GM19240 (cell line): ENCODE results near the gene NDFIP2.

Experiments used
- DNase-seq: peaks from one replicate; pipeline ENCODE4 v3.0.0; 2011; ENCODE audit warnings: low spot score; ENCODE audit not compliant: insufficient read length

NDFIP2 gene

DNA sequence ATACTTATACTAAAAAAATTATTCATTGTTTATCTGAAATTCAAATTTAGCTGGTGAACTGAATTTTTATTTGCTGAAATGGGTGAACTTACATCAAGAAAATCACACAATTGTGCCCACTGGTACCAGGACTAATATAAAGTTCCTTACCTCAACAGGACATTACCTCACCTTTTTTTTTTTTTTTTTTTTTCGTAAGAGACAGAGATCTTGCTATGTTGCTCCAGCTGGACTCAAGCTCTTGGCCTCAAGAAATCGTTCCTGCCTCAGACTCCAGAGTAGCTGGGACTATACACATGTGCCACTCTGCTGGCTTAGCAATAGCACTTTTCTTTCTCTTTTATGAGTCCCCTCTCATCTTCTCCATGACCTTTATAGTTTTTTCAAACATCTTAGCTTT lies 22.5 kb upstream of the NDFIP2 start:
- no peak for DNase-seq

DNA sequence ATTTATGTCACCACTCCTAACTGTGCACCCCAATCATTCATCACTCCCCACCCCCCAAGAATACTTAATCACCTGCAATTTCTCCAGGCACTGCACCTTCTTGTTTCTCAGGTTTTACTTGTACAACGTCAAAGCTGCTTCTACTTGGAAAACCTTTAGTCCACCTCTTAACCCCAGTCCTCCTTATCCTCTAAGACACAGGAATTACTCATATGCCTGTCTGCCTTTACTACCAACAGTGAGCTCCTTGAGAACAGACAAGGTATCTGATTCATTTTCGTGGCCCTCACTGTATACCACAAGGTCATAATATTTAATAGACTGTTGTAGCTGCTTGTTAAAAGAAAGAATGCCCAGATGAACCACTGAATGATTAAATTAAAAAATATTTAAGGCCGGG lies 21.0 kb upstream of the NDFIP2 start:
- DNase-seq = no peak

DNA sequence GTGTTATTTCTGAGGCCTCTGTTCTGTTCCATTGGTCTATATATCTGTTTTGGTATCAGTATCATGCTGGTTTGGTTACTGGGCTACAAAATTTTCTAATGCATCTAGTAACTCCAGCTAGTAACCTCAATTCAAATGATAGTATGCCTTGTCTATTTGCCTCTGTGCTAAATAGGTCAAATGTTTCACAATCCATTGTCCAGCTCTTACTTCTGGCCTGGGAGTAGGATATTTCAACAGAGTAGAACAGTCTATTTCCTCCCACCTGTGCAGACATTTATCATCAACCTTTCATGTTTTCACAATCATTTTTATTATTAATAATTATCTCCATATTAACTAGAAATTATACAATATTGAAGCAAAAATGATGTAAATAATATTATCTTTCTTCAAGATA lies 18.1 kb upstream of the NDFIP2 start:
- no peak for DNase-seq

GRCh38 chr13:79463604-79464003 lies 17.4 kb upstream of the NDFIP2 start:
- DNase-seq = no peak

GRCh38 chr13:79466872-79467271 lies 14.1 kb upstream of the NDFIP2 start:
- no peak for DNase-seq

DNA sequence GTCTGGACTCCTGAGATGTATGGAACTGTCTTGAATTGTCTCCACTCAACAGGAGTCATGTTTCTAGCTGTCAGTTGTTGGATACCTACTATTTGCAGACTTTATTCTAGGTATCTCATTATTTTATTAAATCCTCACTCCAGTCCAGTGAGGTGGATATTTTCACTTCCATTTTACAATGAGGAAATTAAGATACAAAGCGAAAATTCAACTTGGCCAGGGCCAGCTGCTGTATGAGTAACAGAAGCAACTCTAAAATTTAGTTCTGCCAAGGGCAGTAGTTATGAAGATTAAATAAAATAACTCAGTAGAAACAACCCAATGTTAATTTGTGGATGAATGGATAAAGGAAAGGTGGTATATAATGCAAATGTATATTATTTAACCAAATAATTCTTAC lies 12.6 kb upstream of the NDFIP2 start:
- DNase-seq = no peak

DNA sequence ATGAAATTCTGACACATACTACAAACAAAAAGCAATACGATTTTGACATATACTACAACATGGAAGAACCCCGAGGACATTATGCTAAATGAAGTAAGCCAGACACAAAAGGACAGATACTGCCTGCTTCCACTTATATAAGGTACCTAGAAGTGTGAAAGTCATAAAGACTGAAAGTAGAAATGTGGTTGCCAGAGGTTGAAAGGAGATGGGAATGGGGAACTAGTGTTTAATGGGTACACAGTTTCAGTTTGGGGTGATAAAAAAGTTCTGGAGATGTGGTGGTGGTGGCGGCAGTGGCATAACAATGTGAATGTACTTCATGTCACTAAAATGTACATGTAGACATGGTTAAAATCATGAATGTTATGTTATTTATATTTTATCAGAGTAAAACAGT lies 12.1 kb upstream of the NDFIP2 start:
- DNase-seq = no peak

- no peak for DNase-seq
Measured at GRCh38 chr13:79469608-79470007, 11.3 kb upstream of the NDFIP2 start.

- no peak for DNase-seq
Measured at GRCh38 chr13:79470666-79471065, 10.3 kb upstream of the NDFIP2 start.

DNA sequence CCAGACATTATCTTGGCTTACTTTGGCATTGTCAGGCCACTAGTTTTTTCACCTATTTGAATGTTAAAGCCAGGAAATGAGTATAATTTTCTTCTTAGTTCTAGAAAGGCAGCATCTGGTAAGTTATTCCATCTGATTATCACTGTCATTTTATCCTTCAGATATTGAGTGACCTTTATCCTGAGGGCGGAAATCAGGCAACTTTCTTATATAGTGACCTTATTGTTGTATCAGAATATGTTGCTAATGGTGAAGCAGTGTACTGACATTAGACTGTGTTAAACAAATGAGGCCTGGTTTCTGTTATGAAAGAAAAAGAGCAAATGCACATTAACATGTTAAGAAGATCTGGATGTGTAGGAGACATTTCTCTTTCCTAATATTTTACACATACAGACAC lies 5.4 kb upstream of the NDFIP2 start:
- no peak for DNase-seq

DNA sequence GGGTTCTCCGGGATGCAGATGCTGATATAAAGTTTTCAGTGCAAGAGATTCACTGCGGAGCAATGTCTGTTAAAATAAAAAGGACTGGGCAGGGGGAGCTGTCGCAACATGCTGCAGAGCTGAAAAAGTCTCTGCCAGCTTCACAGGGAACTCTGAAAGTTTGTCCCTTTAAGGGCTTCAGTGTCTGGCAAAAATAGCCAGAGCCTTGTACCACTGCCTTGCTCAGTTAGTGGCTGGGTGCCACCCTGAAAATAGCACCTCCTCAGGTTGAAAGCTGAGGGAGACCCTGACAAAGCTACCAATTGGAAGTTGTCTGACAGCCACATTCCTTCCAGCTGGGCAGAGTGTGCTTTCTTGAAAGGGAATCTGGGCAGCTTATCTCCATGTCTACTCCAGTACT lies 3.0 kb upstream of the NDFIP2 start:
- DNase-seq = no peak

- no peak for DNase-seq
Measured at GRCh38 chr13:79479882-79480281, 1.1 kb upstream of the NDFIP2 start.

- DNase-seq = no peak
Measured at GRCh38 chr13:79481685-79482052, 714 bp downstream of the NDFIP2 start.

DNA sequence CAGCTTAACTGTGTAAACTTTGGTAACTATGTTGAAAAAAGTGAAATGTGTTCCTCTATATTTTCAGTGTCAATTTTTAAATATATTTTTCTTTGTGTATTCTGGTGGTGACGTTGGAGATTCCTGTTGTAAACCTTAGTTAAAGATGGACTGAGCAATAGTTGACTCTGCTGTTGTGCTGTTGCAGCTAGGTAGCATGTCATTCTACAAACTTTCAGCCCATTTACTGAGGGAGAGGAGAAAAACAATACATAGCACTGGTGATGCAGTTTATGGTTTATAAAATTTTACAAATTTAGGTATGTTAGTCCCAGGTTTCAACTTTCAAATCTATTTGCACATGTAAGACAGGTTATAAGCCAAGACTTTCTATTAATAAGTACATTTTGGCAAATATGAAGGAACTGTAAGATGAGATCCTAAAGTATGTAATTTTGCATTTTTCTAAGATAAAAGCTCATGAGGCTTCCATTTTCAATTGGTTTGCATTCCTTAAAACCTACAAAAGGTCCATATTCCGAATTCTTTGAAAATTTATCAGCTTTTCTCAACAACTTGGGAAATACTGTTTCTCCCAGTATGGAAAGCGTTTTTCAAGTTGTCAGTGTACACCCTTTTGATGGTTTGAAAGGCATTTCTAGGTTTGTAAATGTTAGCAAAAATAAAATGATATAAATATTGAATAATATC lies 1.5 kb downstream of the NDFIP2 start:
- DNase-seq = no peak

- no peak for DNase-seq
Measured at GRCh38 chr13:79483086-79483706, 2.2 kb downstream of the NDFIP2 start.

- DNase-seq = no peak
Measured at GRCh38 chr13:79485014-79485811, 4.3 kb downstream of the NDFIP2 start.

GRCh38 chr13:79486433-79487188 lies 5.7 kb downstream of the NDFIP2 start:
- no peak for DNase-seq

- no peak for DNase-seq
Measured at GRCh38 chr13:79490326-79490725, 9.4 kb downstream of the NDFIP2 start.

GRCh38 chr13:79490824-79491223 lies 9.9 kb downstream of the NDFIP2 start:
- no peak for DNase-seq

GRCh38 chr13:79491715-79492114 lies 10.8 kb downstream of the NDFIP2 start:
- DNase-seq = no peak

DNA sequence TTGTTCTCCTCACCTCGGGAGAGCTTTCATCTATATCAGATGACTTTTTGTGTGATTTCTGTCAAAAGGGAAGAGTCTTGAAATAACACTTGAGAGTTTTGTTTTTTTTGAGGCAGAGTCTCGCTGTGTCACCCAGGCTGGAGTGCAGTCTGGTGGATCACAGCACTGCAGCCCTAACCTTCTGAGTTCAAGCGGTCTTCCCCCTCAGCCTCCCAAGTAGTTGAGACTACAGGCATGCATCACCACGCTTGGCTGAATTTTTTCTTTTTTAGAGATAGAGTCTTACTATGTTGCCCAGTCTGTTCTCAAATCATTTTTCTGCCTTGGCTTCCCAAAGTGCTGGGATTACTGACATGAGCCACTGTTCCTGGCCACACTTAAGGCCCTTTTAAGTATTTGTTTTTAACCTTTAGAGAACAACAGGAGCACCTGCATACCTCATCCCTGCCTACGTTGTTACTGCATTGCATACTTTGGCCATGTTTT lies 11.4 kb downstream of the NDFIP2 start:
- no peak for DNase-seq
